Endothelial cell of umbilical vein (primary cell): ENCODE data around the gene KAZN. TPM values are rescaled to one million over a fixed set of nuclear protein-coding genes. Genes with fewer than 3 reads are reported as not detected.

Experiments used
- BruUV-seq: library from RNA; stranded (reverse); fragments of 400-500 nt; replicated peaks from 2 replicates; lab custom pipeline; 2021; lab: Mats Ljungman, UMichigan
- CTCF ChIA-PET: fragments of 300-600, 350-600 bp; sonication (Branson Sonifier 250); formaldehyde crosslinking; loops from one replicate; lab custom pipeline; 2021; ENCODE audit warnings: antibody characterized with exemption, inconsistent platforms; lab: Charles Lee
- POLR2A ChIA-PET: fragments of 300-600, 350-600 bp; sonication (Branson Sonifier 250); formaldehyde crosslinking; loops from one replicate; lab custom pipeline; 2021; ENCODE audit warnings: antibody characterized with exemption, inconsistent platforms; lab: Charles Lee
- DNase-seq: peaks from one replicate; pipeline ENCODE4 v3.0.0-alpha.2; 2011; ENCODE audit warnings: low read depth, low spot score
- FAIRE-seq: peaks from 2 replicates; lab custom pipeline; 2011; peaks lifted over from hg19 to GRCh38; lab: Jason Lieb, UNC
- H2AFZ ChIP-seq: 2 replicates; pipeline ENCODE4 v1.6.0; 2012; ENCODE audit warnings: low read depth, low read length, control low read depth, inconsistent platforms
- H3K27ac ChIP-seq: 2 replicates; pipeline ENCODE4 v1.5.1; 2011; ENCODE audit warnings: low read depth, mild to moderate bottlenecking, control low read depth, low read length, moderate library complexity; ENCODE audit not compliant: insufficient read depth
- H3K27me3 ChIP-seq, 2 experiments: 2 replicates each; pipeline versions ENCODE4 v1.6.0 to v1.6.1; 2011; ENCODE audit warnings: low read length in 2 of 2, mixed read lengths in 1 of 2; ENCODE audit not compliant: control insufficient read depth in 2 of 2, insufficient read depth in 2 of 2
- H3K36me3 ChIP-seq, 2 experiments: 2 replicates in 1 of 2; 3 replicates in 1 of 2; pipeline ENCODE4 v1.5.1; 2011; ENCODE audit warnings: low read length in 2 of 2, mild to moderate bottlenecking in 1 of 2, moderate library complexity in 1 of 2; ENCODE audit not compliant: control insufficient read depth in 2 of 2, insufficient read depth in 2 of 2; ENCODE audit errors: extremely low read depth in 1 of 2
- H3K4me1 ChIP-seq: 3 replicates; pipeline ENCODE4 v1.5.1; 2011; ENCODE audit warnings: mild to moderate bottlenecking, low read length; ENCODE audit not compliant: control insufficient read depth, insufficient read depth; ENCODE audit errors: extremely low read depth
- H3K4me2 ChIP-seq: 2 replicates; pipeline ENCODE4 v1.6.1; 2011; ENCODE audit warnings: low read length, control low read depth, mixed read lengths; ENCODE audit not compliant: insufficient read depth
- H3K4me3 ChIP-seq, 3 experiments: fragments of 200-600 bp in 1 of 3; sonication (generic), shearing (Covaris generic) in 1 of 3; replicated peaks in 1 of 3; 2 replicates each; pipeline ENCODE4 v1.5.1; 2011 to 2016; ENCODE audit warnings: control low read depth in 3 of 3, low read length in 3 of 3, mild to moderate bottlenecking in 2 of 3, inconsistent platforms in 1 of 3, low read depth in 1 of 3, moderate library complexity in 1 of 3; ENCODE audit not compliant: insufficient read depth in 1 of 3
- H3K79me2 ChIP-seq: 2 replicates; pipeline ENCODE4 v1.6.0; 2012; ENCODE audit warnings: low read length, inconsistent platforms; ENCODE audit not compliant: control insufficient read depth, insufficient read depth
- H3K9ac ChIP-seq: replicated peaks from 2 replicates; pipeline ENCODE3; 2011; ENCODE audit warnings: low read length, control low read depth; ENCODE audit not compliant: insufficient read depth; ENCODE audit errors: extremely low read depth
- H3K9me1 ChIP-seq: replicated peaks from 3 replicates; pipeline ENCODE4 v1.6.0; 2011; ENCODE audit warnings: mild to moderate bottlenecking, low read length; ENCODE audit not compliant: control insufficient read depth, insufficient read depth; ENCODE audit errors: extremely low read depth
- H3K9me3 ChIP-seq: replicated peaks from 2 replicates; pipeline ENCODE4 v1.5.1; 2012; ENCODE audit warnings: low read length, inconsistent platforms; ENCODE audit not compliant: control insufficient read depth, insufficient read depth
- H4K20me1 ChIP-seq: replicated peaks from 2 replicates; pipeline ENCODE3; 2011; ENCODE audit warnings: mild to moderate bottlenecking, low read length; ENCODE audit not compliant: control insufficient read depth, insufficient read depth; ENCODE audit errors: extremely low read depth
- EZH2 ChIP-seq: IDR thresholded peaks from 2 replicates; pipeline ENCODE4 v1.6.1; 2012; ENCODE audit warnings: borderline replicate concordance, low read depth, mild to moderate bottlenecking, moderate library complexity, low read length, inconsistent platforms; ENCODE audit not compliant: severe bottlenecking
- FOS ChIP-seq: IDR thresholded peaks from 2 replicates; pipeline ENCODE4 v1.6.1; 2011; ENCODE audit warnings: mild to moderate bottlenecking, low read length, moderate library complexity, borderline replicate concordance; ENCODE audit not compliant: insufficient read depth
- GATA2 ChIP-seq: IDR thresholded peaks from 2 replicates; pipeline ENCODE4 v1.7.0; 2011; ENCODE audit warnings: low read depth, mild to moderate bottlenecking, moderate library complexity, mixed read lengths, low read length; ENCODE audit not compliant: insufficient read length, insufficient read depth
- JUN ChIP-seq: IDR thresholded peaks from 2 replicates; pipeline ENCODE4 v1.6.1; 2011; ENCODE audit warnings: borderline replicate concordance, low read depth; ENCODE audit not compliant: insufficient read length, insufficient read depth
- MYC ChIP-seq: IDR thresholded peaks from one replicate; pipeline ENCODE4 v1.6.1; 2011; ENCODE audit warnings: mild to moderate bottlenecking, low read depth, low read length
- POLR2A ChIP-seq: IDR thresholded peaks from 2 replicates; pipeline ENCODE4 v1.6.1; 2012; ENCODE audit warnings: low read depth, mild to moderate bottlenecking, control low read depth, low read length
- POLR2AphosphoS5 ChIP-seq: IDR thresholded peaks from 2 replicates; pipeline ENCODE4 v1.6.1; 2012; ENCODE audit warnings: low read depth, mild to moderate bottlenecking, control low read depth, low read length, moderate library complexity; ENCODE audit not compliant: insufficient read depth
- dilution Hi-C: fragments of 300-500 bp; cut with MboI; formaldehyde crosslinking; loops from one replicate; pipeline ENCODE4 v1.15.0; 2019; ENCODE audit warnings: low sequenced_read_pairs; ENCODE audit not compliant: extremely low pct_ligation_motif_present
- intact Hi-C: fragments of 100-400 bp; cut with micrococcal nuclease; formaldehyde crosslinking; loops from one replicate; pipeline ENCODE4 v1.10.0; 2022
- polyA plus RNA-seq, 4 experiments: library from polyadenylated mRNA; depleted of rRNA in 3 of 4; stranded (reverse) in 3 of 4; unstranded in 1 of 4; fragments of >200 nt; gene quantifications; 2 replicates each; pipeline versions ENCODE4 v1.2.1 to v1.2.3, GENCODE V29; 2011 to 2012; ENCODE audit warnings: missing spikeins in 1 of 4
- total RNA-seq: library from RNA; stranded (reverse); gene quantifications from 2 replicates; pipeline ENCODE4 v1.2.3, GENCODE V29; 2021
- TF ChIP-seq, protein P1 (sequence below), 2 donors: IDR thresholded peaks; 1 replicate in 1 of 2; 2 replicates in 1 of 2; pipeline ENCODE4 v1.5.1; 2011; ENCODE audit warnings: low read length in 2 of 2, mild to moderate bottlenecking in 2 of 2, moderate library complexity in 2 of 2, control low read depth in 1 of 2, inconsistent platforms in 1 of 2, low read depth in 1 of 2; ENCODE audit not compliant: insufficient read depth in 1 of 2; ENCODE audit errors: extremely low read depth in 1 of 2
- TF ChIP-seq, protein P2 (sequence below): IDR thresholded peaks from 2 replicates; pipeline ENCODE4 v1.6.1; 2011; ENCODE audit not compliant: insufficient read depth, insufficient read length

The KAZN gene
- total and polyA plus RNA-seq, 2 donors (not counting 3 experiments of a cell fraction or from before 2014, with no cell fraction given), result 1.6 to 5.8 TPM

DNA sequence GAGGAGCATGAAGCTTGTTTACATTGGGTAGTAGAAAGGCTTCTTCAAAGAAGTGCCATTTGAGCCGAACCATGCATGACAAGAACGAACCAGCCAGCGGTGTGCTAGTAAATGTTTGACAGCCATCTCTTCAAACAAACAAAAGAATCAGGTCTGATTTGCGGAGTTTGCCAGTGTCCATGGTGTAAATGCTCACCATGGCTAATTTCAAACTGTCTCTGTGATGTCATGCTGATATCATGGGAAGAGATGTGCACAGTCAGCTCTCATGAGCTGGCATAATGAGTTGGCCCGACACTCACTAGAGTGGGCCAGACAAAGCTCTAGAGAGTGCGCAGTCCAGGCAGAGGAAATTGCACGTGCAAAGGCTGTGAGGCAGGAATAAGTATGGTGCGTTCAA is 101.1 kb downstream of the KAZN start:
- Histone ChIP-seq H4K20me1 (no peaks in the 10 kb centered on the region), H3K4me3 (no peak overlapping the region), H3K4me1 (no peaks in the 10 kb centered on the region), H3K9ac (no peak overlapping the region), H3K79me2 (no peaks in the 10 kb centered on the region), H3K9me3 (peaks cover 5% of the 10 kb centered on the region), H3K4me2 (no peak overlapping the region), H3K36me3 (no peaks in the 10 kb centered on the region), H3K27me3 (no peaks in the 10 kb centered on the region), H3K27ac (no peak overlapping the region), H3K9me1 (no peaks in the 10 kb centered on the region), H2AFZ (no peak overlapping the region)
- DNase-seq, result no peak
- TF ChIP-seq, protein P1, sequence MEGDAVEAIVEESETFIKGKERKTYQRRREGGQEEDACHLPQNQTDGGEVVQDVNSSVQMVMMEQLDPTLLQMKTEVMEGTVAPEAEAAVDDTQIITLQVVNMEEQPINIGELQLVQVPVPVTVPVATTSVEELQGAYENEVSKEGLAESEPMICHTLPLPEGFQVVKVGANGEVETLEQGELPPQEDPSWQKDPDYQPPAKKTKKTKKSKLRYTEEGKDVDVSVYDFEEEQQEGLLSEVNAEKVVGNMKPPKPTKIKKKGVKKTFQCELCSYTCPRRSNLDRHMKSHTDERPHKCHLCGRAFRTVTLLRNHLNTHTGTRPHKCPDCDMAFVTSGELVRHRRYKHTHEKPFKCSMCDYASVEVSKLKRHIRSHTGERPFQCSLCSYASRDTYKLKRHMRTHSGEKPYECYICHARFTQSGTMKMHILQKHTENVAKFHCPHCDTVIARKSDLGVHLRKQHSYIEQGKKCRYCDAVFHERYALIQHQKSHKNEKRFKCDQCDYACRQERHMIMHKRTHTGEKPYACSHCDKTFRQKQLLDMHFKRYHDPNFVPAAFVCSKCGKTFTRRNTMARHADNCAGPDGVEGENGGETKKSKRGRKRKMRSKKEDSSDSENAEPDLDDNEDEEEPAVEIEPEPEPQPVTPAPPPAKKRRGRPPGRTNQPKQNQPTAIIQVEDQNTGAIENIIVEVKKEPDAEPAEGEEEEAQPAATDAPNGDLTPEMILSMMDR (IDR thresholded peaks at IDR 0.05; ENCODE audit: extremely low read depth in 1 of 2, insufficient read depth in 1 of 2, low read depth in 1 of 2, low read length in 2 of 2), result no peak
- TF ChIP-seq FOS (no peak), GATA2 (no peak), POLR2AphosphoS5 (no peak), JUN (no peak), POLR2A (no peak), EZH2 (no peak), MYC (no peak)
- TF ChIP-seq, protein P2, sequence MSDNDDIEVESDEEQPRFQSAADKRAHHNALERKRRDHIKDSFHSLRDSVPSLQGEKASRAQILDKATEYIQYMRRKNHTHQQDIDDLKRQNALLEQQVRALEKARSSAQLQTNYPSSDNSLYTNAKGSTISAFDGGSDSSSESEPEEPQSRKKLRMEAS, result no peak
- POLR2A ChIA-PET, result no interaction called here
- intact Hi-C loops (no loop called here), dilution Hi-C loops (no loop called here)
- CTCF ChIA-PET, result no interaction called here
- FAIRE-seq, result no peak
- BruUV-seq, result no TSS peak
